Activated CD4-positive, CD25-positive, alpha-beta regulatory T cell treated with anti-CD3 and anti-CD28 coated beads, Interleukin-2, amount 50 U/mL, for 72 hours (primary cell): Measurements from ENCODE around the gene CCDC134.
"Not testable (repeated sequence)": the region's sequence is repeated elsewhere in the genome, so short reads cannot be mapped to it uniquely, and the experiment has no call there.

ENCODE experiments used
- DNase-seq: peaks from one replicate; pipeline ENCODE4 v3.0.0; 2021

The CCDC134 gene

DNA sequence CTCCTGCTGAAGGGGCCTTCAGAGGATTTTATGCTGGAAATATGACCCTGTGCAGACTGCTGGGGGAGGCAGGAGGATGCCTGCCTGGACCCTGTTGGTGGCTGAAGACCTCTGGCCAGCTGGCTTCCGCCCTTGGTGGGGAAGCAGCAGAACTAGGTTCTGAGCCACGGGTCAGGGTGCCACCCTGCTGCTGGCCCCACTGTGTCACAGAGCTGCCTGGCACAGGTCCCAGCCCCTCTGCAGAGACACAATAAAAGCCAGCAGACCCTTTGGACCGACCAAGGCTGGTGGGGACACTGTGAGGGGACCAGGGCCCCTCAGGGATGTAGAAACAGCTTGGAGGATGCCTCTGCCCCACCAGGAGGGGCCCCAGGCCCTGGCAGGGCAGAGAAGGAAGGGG, 25.5 kb downstream of the CCDC134 start:
- DNase-seq: no peak

DNA sequence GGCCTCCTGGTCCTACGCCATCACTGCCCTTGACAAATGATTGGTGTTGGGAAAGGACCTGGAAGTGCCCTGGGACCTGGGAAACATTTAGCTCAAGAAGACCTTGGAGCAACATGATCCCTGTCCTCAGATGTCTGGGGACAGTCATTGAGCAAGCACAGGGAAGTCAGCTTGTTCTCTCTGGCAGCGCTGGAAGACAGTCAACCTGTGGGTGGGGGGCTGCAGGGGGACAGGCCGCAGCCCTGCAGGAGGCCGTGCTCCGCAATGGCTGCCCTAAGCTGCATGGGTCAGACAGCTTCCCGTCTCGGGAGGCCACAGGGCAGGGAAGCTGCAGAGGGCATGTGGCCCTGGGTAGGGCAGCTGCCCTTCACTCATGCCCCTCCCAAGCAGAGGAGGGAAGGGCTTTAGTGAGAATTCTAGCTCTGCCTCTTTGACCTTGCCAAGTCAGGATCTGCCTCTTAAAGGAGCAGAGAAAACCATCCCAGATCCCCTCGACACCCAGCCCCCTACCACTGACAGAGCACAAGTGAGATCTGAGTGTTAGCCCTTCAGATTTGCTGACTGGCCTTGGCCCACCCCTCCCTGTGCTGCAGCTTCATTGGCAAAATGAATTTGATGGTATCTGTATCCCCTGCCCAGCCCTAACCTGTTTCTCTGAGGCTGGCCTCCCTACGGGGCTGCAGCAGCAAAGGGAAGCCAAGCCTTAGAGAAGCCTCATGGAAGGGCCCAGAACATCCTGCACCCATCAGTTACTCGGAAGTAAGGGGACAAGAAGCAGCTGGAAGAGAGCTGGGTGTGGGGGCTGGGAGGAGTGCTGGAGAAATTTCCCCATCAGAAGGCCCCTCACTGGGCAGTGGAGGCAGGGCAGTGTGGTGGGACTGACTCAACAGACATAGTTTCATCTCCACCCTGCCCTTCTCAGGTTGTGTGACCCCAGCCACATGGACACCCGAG, 26.2 kb downstream of the CCDC134 start:
- no peak for DNase-seq

DNA sequence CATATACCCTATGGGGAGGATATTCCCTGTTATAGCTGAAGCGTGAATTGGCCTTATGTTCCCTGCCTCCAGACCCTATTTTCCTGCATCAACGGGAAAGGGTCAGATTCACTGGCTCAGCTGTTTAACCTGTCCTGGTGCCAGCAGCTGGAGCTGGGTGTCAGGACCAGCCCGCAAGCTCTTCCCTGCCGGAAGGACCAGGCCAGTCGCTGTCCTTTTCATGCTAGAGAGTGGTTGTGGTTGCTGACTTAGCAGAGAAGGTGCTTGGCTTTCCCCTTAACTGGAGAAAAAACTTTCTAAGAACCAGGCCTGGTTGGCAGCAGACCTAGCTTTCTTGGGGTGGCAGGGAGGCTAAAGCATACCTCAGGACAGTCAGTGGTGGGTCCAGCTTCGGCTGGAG, 27.2 kb downstream of the CCDC134 start:
- no peak for DNase-seq

DNA sequence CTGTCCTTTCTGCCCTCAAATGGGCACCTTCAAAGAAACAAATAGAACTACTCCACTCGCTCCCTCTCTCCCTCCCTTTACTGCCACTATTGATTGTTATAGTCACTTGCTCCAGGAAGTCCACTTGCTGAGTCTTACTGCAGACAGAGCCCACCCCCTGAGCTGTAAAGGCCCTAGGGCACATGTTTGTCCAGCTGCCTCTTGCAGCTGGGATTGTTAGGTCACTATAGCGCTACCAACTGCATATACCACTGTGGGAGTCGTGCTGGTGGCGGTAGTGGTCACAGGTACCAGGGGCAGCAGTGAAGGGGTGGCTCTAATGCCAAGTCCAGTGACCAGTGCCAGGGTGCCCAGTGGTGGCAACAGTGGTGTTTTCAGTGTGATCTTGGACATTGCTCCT, 28.0 kb downstream of the CCDC134 start:
- DNase-seq: no peak

DNA sequence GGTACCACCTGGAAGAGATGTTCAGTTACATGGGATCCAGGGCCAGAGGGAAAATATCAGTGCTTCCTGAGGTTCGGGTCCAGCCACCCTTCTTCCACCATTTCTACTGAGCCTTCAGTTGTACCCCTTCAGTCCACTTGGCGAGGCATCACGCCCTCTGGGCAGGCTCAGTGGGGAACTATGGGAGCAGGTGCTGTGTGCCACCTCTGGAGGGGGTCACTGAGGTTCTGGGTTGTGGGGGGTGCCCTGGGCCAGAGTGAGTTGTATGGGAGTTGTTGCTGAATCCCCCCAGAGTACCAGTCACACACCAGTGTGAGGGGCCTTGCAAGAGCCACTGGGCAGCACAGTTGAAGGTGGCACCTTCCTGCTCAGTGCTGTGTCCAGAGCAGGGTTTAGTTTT, 29.7 kb downstream of the CCDC134 start:
- no peak for DNase-seq

DNA sequence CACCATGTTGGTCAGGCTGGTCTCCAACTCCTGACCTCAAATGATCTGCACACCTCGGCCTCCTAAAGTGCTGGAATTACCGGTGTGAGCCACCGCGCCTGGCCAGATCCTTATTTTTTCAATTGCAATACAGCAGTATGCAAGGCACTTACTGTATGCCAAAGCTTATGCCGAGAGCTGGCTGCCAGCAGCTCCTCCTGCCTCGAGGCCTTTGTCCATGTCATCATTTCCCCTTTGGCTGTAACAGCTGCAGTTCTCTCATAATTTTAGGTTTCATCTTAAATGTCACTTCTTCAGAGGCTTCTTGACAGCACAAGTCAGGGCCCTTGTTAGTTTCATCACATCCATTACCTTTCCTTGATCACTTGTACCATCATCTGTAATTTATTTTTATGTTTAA, 30.9 kb downstream of the CCDC134 start:
- DNase-seq: no peak

DNA sequence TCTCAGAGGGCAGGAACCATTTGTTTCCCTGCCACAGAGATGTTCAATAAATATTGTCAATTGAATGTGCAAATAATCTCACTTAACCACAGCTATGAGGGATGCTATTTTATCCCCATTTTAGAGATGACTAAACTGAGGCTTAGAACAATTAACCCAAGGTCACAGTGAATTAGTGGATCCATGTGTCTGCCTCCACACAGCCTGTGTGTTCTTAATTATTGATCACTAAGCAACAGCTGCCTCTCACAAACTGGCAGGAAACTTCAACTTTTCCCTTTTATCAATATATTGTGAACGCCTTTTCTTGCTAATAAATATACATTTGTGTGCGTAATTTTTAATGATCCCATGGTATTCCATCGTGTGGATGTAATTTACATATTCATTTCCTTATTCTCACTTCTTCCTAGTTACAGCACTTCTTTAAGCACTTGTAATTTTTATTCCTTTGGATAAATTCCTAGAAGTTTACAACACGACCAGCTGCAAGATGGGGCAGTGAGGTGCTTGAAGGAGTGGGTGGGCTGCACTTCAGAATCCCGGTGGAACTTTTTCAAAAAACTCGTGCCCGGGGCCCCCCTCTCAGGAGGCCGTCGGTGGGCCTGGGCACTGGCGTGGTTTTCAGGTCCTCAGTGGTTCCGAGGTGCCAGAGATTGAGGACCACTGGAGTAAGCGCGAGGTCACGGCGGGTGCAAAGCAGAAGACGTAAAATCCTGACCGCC, 31.5 kb downstream of the CCDC134 start:
- no peak for DNase-seq

DNA sequence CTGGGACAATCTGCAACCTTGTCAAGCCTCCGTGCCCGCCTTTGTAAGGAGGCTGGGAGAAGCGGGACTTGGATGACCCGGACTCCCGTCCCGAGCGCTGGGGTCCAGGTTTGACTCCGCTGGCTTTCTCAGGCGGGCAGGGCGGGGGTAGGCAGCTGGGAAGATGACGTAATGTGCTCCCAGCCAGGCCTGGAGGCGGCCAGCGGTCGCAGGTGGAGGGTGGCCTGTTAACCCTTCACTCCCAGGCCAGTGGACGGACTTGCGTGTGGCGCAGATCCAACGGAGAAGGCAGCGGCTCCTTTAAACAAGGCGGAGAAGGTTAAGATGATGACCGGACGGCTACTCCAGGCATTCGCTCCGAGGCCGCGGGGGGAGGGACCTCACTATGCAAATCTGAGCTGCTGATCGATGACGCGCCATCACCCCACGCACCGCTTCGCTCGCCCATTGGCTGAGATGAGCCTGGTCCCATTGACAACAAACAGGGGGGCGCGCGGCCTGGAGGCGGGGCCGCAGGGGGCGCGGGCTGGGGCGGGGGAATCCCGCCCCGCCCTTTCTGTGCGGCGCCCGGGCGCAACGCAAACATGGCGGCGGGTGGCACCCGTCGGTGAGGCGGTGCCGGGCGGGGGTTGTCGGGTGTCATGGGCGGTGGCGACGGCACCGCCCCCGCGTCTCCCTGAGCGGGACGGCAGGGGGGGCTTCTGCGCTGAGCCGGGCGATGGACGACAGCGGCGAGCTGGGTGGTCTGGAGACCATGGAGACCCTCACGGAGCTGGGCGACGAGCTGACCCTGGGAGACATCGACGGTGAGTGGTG, 32.3 kb downstream of the CCDC134 start, which contains the start of gene SREBF2:
Gene SREBF2 (plus strand): TSS at position 553 of the 816 bp plus-strand sequence. CDS start 166 bp downstream, at position 719.
- peak; percentile 95 for DNase-seq

DNA sequence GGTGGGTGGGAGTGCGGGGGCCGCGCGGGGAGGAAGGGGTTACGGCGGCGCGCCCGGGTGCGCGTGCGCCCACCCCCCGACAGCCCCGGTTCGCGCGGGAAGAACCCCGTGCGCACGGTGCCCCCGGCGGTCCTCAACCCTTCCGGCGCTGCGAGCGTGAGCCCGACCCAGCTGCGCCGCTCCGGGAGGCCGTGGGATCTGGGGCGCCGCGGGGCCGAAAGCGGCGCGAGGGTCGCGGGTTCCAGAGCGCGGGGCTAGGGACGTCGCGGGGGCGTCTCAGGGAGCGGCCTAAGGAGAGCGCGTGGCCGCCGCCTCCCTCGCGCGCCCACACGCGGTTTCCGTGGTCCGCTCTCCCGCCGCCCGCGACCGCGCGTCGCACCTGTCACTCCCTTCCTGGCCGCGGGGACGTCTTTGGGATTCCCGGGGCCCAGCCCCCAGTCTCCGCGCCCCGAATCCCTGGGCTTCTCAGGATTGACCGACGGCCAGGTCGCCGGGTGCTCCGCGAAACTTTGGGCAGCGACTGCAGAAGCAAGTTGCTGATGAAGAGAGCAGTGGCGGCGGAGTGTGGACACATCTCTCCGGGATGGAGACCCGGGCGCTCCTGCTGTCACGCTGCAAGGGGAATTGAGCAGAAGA, 33.0 kb downstream of the CCDC134 start:
- DNase-seq: peak; percentile 62

DNA sequence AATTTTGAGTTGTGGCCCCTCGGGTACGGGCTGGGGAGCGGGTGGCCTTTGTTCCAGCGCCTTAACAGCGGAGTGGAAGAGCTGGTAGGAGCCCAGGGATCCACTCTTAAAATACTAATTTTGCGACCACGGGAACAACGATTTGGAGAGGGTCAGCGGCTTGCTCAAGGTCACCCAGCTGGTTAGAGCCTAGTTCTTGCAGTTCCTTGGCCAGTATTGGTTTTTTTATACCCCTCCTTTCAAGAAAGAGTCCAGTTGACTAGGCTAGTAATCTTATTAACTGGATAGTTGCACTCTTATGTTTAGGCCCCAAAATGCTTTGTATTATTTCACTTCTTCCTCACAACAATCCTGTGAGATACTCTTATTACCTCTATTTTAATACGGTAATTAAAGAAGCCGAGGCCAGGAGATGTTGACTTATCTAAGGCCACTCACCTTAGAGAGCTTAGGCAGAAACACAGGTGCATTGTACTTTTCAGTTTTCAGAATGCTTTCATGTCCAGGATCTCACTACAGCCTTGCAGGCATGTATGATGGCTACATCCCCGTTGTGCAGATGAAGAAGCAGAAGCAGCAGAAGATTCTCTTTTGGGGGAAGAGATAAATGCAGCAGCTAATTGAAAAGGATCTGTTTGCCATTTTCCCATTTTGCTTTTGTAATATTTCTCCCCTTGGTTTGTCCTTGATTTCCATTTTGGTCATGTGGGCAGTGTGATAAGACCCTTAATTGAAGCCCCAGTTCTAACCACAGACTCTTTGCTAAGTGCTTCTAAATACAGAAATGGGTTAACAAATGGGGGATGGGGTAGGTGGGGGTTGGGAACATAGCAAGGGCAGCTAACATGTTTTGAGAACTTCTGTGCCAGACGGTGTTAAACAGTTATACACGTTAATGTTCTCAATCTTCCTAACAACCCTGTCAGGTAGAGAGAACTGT, 33.8 kb downstream of the CCDC134 start:
- DNase-seq: no peak

DNA sequence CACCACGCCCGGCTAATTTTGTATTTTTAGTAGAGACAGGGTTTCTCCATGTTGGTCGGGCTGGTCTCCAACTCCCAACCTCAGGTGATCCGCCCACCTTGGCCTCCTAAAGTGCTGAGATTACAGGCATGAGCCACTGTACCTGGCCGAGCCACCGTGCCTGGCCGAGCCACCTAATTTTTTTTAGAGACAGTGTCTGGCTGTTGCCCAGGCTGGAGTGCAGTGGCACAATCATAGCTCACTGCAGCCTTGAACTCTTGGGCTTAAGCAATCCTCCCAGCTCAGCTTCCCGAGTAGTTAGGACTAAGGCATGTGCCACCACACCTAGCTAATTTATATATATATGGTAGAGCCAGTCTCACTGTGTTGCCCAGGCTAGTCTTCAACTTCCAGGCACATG, 35.0 kb downstream of the CCDC134 start:
- DNase-seq: not testable (repeated sequence)

DNA sequence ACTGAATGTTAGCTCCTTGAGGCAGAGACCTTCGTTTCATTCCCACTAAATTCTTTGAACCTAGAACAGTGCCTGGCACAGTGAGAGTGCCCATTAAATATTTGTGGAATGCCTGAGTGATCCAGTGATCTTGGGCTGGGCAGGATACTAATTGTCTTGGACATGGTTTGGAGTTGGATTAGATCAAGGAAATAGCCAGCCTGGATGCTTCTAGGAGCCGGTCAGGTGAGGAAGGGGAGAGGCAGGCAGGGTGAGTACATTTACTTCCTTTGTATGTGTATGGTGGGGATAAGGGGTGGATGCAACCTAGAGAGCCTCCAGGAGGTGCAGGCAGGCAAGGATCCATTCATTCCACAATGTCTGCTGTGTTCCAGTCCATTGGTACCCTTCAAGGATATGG, 36.1 kb downstream of the CCDC134 start:
- no peak for DNase-seq

DNA sequence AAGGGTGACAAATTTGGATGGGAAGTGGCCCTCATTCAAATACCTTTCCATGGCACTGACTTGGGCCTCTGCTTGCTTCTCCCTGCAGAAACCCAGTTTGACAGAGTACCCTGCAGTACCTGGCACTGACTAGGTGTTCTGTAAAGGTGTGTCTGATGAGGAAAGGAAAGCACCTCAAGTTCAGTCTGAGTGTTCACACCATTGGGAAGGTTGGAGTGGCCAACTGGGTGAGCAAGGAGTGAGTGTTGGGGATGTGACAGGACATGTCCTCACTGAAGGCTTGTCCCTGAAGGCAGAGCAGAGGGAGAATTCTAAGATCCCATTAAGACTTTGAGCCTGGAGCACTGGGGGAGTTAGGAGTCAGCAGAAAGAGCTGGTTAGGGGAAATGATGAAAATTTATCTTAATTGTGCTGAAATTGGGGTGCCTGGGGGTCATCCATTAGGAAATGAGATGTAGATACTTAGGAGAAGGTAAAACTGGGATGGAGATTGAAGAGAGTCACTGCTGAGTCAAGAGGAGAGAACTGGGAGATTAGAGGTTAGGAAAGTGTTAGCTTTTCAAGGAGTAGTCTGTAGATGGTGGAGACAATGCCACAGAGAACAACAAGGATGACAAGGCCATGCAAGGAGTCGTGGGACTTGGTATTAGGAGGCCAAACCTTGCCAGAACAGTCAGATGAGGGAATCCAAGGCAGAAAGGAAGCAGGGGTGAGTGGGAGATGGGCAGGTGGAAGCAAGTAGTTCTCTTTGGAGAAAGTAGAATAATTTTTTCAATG, 38.6 kb downstream of the CCDC134 start:
- DNase-seq: no peak

DNA sequence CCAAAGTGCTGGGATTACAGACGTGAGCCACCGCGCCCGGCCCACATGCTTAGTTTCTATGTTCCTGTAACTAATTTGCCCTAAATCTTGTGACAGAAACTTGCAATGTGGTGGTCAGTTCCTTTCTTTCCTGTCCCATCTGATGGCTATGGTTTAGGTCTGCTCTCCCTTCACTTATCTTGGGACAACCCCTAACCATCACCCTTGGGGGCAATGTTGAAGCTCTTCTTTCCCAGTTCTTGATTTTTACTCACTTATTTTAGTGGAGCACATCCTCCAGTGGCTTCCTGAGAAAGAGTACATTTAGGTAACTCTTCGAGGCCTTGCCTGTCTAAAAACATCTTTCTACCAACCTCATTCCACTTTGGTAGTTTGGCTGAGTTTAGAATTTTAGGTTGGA, 39.7 kb downstream of the CCDC134 start:
- no peak for DNase-seq

DNA sequence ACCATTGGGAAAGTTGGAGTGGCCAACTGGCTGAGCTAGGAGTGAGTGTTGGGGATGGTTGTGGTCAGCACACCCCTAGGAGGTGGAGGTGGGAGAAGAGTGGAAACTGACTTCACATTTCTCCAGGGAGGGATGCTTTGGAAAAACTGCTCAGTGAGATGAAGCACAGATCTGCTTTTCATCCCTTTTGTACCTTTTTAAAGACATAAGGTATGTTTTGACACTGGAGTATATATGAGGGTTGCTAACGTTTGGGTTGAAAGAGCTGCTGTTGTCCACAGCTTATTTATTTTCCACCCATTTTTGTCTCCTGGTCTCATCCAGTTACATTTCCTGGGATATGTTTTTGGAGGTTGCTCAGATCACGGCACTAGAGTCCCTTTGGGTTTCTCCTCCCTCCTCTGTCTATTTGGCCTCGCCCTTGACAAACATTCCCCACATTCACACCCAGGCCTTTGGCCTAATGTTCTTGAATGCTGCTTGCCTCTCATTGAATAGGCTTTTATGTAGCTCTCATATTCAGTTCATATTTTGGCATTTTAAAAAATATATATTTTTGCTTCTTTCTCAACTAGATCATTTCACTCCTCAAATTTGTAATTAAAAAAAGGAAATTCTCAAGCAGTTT, 40.7 kb downstream of the CCDC134 start:
- no peak for DNase-seq

DNA sequence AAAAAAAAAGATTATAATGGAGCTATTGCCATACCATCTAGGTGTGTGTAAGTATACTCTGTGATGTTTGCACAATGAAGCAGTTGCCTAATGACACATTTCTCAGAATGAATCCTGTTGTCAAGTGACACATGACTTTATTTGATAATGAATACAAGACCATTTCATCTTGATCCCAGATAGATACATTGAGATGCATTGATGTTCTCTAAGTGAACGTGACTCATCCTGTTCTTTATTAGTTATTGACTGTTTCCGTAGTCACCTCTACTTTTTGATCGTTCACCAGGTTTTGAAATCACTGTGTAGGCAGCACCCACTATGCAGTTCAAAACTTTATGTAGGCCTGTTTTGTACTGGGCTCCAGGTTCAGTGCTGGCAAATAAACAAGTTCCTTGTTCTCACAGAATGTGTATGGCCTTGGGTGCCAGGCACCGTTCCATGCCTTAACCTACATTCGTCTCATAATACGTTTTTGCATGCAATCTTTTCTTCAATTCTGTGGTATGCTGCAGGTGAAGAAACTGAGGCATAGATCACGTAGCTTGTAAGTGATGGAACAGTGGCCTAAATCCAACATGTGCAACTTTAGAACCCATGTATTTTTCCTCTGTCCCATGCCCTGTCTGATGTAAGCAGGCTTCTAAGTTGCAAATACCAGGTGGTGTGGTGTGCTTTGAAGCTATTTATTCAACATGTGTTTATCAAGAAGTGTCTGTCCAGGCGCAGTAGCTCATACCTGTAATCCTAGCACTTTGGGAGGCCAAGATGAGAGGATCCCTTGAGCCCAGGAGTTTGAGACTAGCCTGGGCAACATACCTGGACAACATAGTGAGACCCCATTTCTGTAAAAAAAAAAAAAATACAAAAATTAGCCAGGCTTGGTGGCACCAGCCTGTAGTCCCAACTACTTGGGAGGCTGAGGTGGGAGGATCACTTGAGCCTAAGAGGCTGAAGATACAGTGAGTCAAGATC, 42.8 kb downstream of the CCDC134 start:
- no peak for DNase-seq

DNA sequence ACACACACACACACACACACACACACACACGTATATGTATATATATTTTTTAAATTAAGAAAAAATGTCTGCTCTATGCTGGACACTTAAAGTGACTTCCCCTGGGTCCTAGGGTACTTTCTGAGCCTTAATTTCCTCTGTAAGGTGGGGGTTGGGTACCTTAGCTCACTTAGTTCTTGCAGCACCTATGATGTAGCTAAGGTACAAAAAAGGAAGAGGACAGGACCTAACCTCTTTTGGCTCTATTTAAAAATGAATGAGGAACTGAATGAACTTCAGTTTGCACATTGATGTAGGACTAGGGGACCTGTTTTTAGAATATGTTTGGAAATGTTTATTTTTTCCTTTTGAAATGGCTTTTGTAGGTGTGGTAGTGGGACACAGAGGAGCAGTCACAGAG, 43.6 kb downstream of the CCDC134 start:
- no peak for DNase-seq

DNA sequence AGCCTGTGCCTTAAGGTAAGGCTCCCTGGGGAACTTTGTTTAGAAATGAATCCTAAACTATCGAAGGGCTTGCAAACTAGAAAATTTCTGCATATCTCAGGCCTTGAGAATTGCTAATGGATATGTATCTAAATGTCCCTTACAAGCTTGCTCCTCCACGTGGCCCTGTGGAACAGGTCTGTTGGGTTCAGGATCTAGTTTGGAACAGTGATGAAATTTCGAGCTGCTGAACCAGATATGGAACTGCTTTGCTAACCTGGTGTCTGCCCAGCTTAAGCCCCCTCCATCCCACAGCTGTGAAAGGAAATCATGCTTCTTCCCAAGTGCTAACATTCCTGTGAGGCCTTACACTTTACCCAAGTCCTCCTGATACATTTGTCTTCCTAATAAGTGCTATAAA, 44.0 kb downstream of the CCDC134 start:
- no peak for DNase-seq
